ENCODE results near the gene TMEM190.

TMEM190 gene

DNA sequence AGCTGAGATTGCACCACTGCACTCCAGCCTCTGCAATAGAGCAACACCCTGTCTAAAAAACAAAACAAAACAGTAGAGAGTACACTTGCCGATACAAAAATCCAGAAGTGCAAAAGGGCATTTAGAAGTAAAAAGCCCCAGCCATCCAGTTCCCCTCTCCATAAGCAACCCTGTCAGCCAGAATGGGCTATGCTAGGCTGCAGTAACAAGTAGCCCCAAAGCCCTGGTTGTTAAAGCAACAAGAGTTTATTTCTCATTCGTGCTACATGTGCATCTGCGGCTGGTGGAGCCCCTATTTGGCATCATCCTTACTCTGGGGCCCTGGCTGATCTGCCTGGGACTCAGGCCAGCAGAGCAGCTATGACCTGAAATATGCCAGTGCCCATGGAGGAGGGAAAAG is 47.9 kb downstream of the TMEM190 start:
- no peak for DNase-seq

DNA sequence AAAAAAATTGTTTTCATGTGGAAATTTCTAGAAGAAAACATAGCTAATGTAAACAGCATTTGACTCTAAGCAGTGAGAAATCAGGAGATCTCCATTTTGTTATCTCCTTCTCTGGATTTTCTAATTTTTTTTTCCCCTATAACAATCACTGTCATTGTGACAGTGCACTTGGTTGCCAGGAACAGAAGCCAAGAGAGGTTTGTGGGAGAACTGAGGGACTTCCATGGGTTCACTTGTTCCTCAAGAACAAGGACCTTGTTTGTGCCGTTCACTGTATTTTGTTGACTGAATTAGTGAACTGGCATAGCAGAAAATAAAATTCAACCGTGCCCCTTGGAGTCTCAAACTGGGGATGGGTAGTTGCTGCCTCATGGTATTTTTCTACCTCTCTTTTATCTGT is 49.4 kb downstream of the TMEM190 start:
- no peak for DNase-seq

Data from stimulated activated CD4-positive, alpha-beta T cell treated with anti-CD3 and anti-CD28 coated beads, Interleukin-2, amount 100 ng/mL, for 24 hours (primary cell).